NCI-H345 treated with DMSO at 0.1 percent for 48 hours (cell line): ENCODE measurements around the gene KCNS1.

Source experiments
- DNase-seq: peaks from one replicate; lab custom pipeline; 2025; ENCODE audit not compliant: unreplicated experiment; lab: John Stamatoyannopoulos, UW

KCNS1 gene

DNA sequence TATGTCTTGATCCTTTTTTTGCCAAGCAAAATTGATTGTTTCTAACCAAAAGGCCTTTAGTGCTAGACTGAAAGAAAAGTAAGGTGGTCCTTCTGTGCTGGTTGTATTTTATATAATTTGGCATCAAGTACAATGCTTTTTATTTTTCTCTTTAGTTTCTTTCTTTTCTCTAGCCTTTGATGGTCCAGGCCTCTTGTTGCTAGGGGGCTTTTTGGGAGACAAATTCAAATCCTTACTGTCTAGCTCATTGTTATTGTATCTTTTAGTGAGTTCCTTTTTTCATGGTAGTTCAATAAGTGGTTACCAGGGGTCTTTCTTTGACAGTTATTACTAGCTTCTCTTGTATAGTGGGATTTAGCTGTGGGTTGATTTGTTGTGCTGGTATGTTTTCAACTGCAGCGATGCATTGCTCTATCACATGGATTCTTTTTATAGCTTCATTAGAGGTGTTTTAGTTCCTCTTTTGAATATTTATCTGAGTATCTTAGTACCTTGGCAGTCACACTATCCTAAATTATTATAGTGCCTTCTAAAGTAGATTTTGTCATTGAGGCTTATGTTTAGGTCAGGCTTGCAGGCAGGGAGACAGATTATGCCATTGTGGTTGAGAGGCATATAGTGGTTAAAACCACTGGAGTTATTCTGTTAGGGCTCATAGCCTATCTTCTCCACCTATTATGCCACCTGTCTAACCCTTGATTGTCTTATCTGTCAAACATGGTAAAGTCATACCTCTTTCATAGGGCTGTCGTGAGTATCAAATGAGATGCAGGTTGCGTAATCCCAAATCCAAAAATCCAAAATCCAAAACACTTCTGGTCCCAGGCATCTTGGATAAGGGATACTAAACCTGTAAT, 49.5 kb downstream of the KCNS1 start:
- no peak for DNase-seq

DNA sequence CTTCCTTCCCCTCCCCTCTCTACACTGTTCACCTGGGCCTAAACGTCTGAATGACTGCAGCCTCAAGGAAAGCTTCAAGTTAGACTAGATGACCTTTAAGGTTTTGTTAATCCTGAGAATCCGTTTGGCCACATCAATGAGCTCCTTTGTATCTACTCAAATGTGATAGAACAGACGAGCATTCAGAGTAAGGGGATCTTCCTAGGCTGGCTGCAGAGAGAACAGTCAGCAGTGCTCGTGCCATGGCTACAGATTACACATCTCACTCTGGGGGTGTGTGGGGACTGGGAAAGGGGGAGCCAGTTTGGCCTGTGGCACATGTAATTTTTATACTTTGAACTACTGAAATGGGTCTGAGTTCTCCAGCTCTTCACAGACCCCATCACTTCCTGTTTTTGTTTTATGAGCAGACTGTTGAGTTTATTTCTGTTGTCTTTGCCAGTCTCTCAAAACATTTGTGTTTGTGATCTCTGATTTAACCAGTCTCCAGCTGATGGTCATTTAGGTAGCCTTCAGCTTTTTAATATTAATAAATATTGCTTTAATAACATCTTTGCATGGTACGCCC, 50.9 kb downstream of the KCNS1 start:
- no peak for DNase-seq

- DNase-seq = no peak
Observed at GRCh38 chr20:45049438-45049837, 51.5 kb downstream of the KCNS1 start.

GRCh38 chr20:45047581-45048119, 53.3 kb downstream of the KCNS1 start:
- DNase-seq = no peak

GRCh38 chr20:45044601-45045000, 56.3 kb downstream of the KCNS1 start:
- DNase-seq = no peak

- peak; percentile 25 for DNase-seq
Observed at GRCh38 chr20:45044084-45044573, 56.8 kb downstream of the KCNS1 start.

DNA sequence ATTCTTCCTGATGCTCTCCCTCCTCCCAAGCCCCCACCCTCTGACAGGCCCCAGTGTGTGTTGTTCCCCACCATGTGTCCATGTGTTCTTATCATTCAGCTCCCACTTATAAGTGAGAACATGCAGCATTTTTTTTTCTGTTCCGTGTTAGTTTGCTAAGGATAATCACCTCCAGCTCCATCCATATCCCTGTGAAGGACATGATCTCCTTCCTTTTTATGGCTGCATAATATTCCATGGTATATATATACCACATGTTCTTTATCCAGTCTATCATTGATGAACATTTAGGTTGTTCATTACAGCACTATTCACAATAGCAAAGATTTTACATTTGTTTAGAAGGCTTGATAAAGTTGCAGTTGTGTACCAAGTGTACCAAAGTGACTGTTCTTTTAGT, 57.9 kb downstream of the KCNS1 start:
- no peak for DNase-seq
